ENCODE measurements around the gene PTPN7.

DNA sequence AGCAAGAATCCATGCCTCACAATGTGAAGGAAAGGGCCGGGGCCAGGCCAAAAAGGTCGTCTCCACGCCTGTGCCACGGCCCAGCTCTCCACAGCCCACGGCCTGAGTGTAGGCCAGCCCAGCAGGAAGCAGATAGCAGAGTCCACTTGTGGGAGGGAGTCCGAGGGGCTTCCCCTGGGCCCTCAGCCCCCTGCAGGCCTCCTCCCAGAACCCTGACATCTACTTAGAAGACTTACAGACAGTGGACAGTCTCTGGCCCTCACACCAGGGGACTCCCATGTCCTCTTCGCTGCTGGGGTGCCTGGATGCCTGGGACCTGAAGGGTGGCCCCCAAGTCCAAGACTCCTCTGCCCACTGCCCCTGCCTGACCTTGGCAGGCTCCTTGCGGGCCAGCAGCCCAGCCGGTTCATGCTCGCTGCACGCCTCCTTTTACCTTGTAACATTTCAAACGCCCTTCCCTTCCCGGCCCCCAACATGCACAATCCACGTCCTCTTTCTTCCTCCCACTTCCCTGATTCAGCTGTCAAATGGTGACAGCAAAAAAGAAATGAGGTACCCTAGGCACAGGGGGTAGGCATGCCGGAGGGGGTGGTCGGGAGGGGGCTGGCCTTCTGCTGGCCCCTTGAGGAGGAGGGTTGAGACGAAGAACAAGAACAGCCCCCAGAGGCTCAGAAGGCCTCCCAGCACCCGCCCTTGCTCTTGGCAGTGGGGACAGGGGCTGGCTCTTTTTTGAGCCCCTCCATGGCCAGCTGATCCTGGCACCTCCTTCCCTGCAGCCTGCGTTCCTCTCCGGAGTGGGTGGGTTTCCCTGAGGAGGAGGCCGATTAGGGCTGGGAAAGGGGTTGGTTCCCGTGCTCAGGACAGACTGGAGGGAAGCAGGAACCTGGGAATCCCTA, 997 bp upstream of the PTPN7 start:
- TF ChIP-seq ZNF274 (IDR thresholded peaks at IDR 0.05; ENCODE audit: low read length) = no peak
- no peak for TF ChIP-seq ZNF274 (tag by site-specific recombination; IDR thresholded peaks at IDR 0.05; ENCODE audit: borderline replicate concordance)
- no peak for TF ChIP-seq CTCF (tag by site-specific recombination; IDR thresholded peaks at IDR 0.05)

Data from HEK293 (cell line).